Astrocyte (in vitro differentiated cells and primary cell): ENCODE data around the gene HIF1AN. TPM values are rescaled to one million over a fixed set of nuclear protein-coding genes. Genes with fewer than 3 reads are reported as not detected.

Experiments
- total RNA-seq: library from RNA; stranded (reverse); gene quantifications from 2 replicates; pipeline ENCODE4 v1.2.1, GENCODE V29; 2021

Gene HIF1AN
- total RNA-seq, 1 donor from 2014 or later = 49.4 TPM

Other genes starting within 250 kb of the HIF1AN start
- gene BLOC1S2, start 249.3 kb upstream of the HIF1AN start, total RNA-seq = 82.0 and 93.9 TPM in 2 replicates
- not detected in 2 replicates for gene PKD2L1, start 205.7 kb upstream of the HIF1AN start, total RNA-seq
- 324 and 428 TPM in 2 replicates for gene SCD, start 188.7 kb upstream of the HIF1AN start, total RNA-seq
- gene WNT8B, start 72.9 kb upstream of the HIF1AN start, total RNA-seq = not detected in 2 replicates
- gene SEC31B, start 16.1 kb upstream of the HIF1AN start, total RNA-seq = 7.8 TPM in 2 replicates
- 155 TPM in 2 replicates for gene NDUFB8, start 6.1 kb upstream of the HIF1AN start, total RNA-seq
- gene PAX2, start 209.6 kb downstream of the HIF1AN start, total RNA-seq = 0.23 and 0.60 TPM in 2 replicates